DOHH2 (cell line): ENCODE measurements around the gene RARB.

ENCODE experiments used
- H3F3A ChIP-seq: fragments of 200-600 bp; sonication (generic), shearing (Covaris generic); 2 replicates; pipeline ENCODE4 v1.6.0; 2016; ENCODE audit warnings: antibody characterized with exemption, mild to moderate bottlenecking; ENCODE audit not compliant: control insufficient read depth, insufficient read depth
- H3K27ac ChIP-seq: fragments of 200-600 bp; sonication (generic); 2 replicates; pipeline ENCODE4 v1.5.1; 2014; ENCODE audit warnings: low read depth, mild to moderate bottlenecking, low read length, moderate library complexity
- H3K27me3 ChIP-seq: fragments of 200-600 bp; sonication (generic); 2 replicates; pipeline ENCODE4 v1.6.1; 2014; ENCODE audit warnings: mild to moderate bottlenecking, low read length, mixed read lengths; ENCODE audit not compliant: control insufficient read depth
- H3K36me3 ChIP-seq: fragments of 200-600 bp; sonication (generic); 2 replicates; pipeline ENCODE4 v1.6.1; 2014; ENCODE audit warnings: mild to moderate bottlenecking, low read length, moderate library complexity, mixed read lengths; ENCODE audit not compliant: control insufficient read depth
- H3K4me1 ChIP-seq: fragments of 200-600 bp; sonication (generic); 2 replicates; pipeline ENCODE4 v1.6.1; 2014; ENCODE audit warnings: mild to moderate bottlenecking, low read length, mixed read lengths; ENCODE audit not compliant: control insufficient read depth
- H3K4me2 ChIP-seq: fragments of 200-600 bp; sonication (generic); 2 replicates; pipeline ENCODE4 v1.6.0; 2014; ENCODE audit warnings: mild to moderate bottlenecking, low read length, moderate library complexity
- H3K4me3 ChIP-seq: fragments of 200-600 bp; sonication (generic); 2 replicates; pipeline ENCODE4 v1.5.1; 2014; ENCODE audit warnings: mild to moderate bottlenecking, low read length, mixed read lengths
- H3K79me2 ChIP-seq: fragments of 200-600 bp; sonication (generic); 2 replicates; pipeline ENCODE4 v1.6.1; 2014; ENCODE audit warnings: mild to moderate bottlenecking, low read length, mixed read lengths; ENCODE audit not compliant: control insufficient read depth
- H3K9me2 ChIP-seq: fragments of 200-600 bp; sonication (generic); replicated peaks from 2 replicates; pipeline ENCODE4 v1.6.1; 2014; ENCODE audit warnings: mild to moderate bottlenecking, low read length, mixed read lengths; ENCODE audit not compliant: control insufficient read depth
- H3K9me3 ChIP-seq: fragments of 200-600 bp; sonication (generic); 2 replicates; pipeline ENCODE4 v1.6.1; 2014; ENCODE audit warnings: antibody characterized with exemption, low read length, mixed read lengths; ENCODE audit not compliant: control insufficient read depth, insufficient read depth
- H4K20me1 ChIP-seq: fragments of 200-600 bp; sonication (generic); 2 replicates; pipeline ENCODE4 v1.6.0; 2014; ENCODE audit warnings: low read depth, mild to moderate bottlenecking, antibody characterized with exemption, low read length, moderate library complexity; ENCODE audit not compliant: control insufficient read depth, insufficient read depth
- EZH2phosphoT487 ChIP-seq: fragments of 200-600 bp; sonication (generic); IDR thresholded peaks from 2 replicates; pipeline ENCODE4 v1.6.1; 2017; ENCODE audit warnings: borderline replicate concordance, mild to moderate bottlenecking, antibody characterized with exemption, low read length, moderate library complexity, mixed read lengths
- TF ChIP-seq, protein P1 (sequence below): fragments of 200-600 bp; sonication (generic); IDR thresholded peaks from one replicate; pipeline ENCODE4 v1.5.1; 2014; ENCODE audit warnings: antibody characterized with exemption, mild to moderate bottlenecking, low read depth, low read length; ENCODE audit not compliant: poor library complexity, severe bottlenecking

RARB gene

DNA sequence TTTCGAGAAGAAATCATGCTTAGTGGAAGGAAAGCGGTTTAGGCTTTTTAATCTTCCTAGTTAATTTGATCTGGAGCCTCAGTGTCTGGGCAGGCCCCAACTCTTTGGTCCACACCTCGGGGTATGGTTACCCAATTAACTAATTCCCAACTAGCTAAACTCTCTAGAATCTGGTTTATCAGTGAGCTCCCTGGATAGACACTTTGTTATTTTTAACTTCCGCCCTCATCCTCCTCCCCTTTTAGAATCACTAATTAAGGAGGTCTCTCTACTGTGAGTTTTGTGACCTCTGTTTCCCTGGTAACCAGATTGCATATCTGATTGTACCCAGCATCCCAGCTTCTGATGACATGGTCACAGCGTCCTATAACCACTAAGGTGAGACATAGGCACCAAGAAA is 112.2 kb downstream of the RARB start:
- Histone ChIP-seq H3K79me2 (no peaks in the 10 kb centered on the region), H3K27ac (no peak overlapping the region), H3K36me3 (no peaks in the 10 kb centered on the region), H3K9me2 (no peaks in the 10 kb centered on the region; the same call in 1 of the 2 replicates), H3K27me3 (0 out of 2 replicates have a peak, but pooled peaks cover 3% of the 10 kb centered on the region), H3K4me2 (no peak overlapping the region), H3F3A (no peaks in the 10 kb centered on the region), H3K4me1 (no peaks in the 10 kb centered on the region), H3K4me3 (no peak overlapping the region), H4K20me1 (no peaks in the 10 kb centered on the region), H3K9me3 (no peaks in the 10 kb centered on the region)
- TF ChIP-seq, protein P1, sequence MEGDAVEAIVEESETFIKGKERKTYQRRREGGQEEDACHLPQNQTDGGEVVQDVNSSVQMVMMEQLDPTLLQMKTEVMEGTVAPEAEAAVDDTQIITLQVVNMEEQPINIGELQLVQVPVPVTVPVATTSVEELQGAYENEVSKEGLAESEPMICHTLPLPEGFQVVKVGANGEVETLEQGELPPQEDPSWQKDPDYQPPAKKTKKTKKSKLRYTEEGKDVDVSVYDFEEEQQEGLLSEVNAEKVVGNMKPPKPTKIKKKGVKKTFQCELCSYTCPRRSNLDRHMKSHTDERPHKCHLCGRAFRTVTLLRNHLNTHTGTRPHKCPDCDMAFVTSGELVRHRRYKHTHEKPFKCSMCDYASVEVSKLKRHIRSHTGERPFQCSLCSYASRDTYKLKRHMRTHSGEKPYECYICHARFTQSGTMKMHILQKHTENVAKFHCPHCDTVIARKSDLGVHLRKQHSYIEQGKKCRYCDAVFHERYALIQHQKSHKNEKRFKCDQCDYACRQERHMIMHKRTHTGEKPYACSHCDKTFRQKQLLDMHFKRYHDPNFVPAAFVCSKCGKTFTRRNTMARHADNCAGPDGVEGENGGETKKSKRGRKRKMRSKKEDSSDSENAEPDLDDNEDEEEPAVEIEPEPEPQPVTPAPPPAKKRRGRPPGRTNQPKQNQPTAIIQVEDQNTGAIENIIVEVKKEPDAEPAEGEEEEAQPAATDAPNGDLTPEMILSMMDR = no peak
- TF ChIP-seq EZH2phosphoT487 = no peak

DNA sequence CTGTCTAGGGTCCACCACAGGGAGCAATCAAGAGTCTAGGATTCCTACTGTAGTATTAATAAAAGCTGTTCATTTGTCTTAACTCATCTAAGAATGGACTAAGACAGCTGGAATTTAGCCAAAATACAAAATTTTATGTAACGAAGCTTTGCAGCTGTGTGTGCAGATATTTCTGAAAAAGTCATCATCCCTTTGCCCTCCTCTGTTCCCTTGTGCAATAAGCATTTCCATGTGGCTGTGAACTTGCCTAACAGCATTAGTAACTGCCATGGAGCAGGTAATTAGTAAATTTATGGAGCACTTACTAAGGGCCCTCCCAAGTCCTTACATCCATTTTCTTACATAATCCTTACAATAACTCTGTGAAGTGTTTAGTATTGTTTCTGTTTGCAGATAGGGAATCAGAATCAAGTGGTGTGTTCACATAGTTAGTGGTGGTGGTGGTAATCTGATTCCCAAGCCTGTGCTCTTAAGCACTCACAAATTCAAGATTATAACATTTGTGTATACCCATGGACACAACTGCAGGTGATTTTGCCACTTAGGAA is 114.5 kb downstream of the RARB start:
- Histone ChIP-seq H3F3A (no peaks in the 10 kb centered on the region), H3K9me3 (no peaks in the 10 kb centered on the region), H3K4me2 (no peak overlapping the region), H3K9me2 (no peaks in the 10 kb centered on the region), H4K20me1 (no peaks in the 10 kb centered on the region), H3K27ac (no peak overlapping the region), H3K4me3 (no peak overlapping the region), H3K4me1 (no peaks in the 10 kb centered on the region), H3K36me3 (no peaks in the 10 kb centered on the region), H3K27me3 (0 out of 2 replicates have a peak, but pooled peaks cover 3% of the 10 kb centered on the region), H3K79me2 (no peaks in the 10 kb centered on the region)
- no peak for TF ChIP-seq EZH2phosphoT487
- TF ChIP-seq, protein P1 = no peak

GRCh38 chr3:25547103-25547502 is 119.0 kb downstream of the RARB start:
- H3K79me2 ChIP-seq = no peaks in the 10 kb centered on the region
- no peaks in the 10 kb centered on the region for H3F3A ChIP-seq
- H3K4me2 ChIP-seq = no peak overlapping the region
- no peak overlapping the region for H3K4me3 ChIP-seq
- no peaks in the 10 kb centered on the region for H3K27me3 ChIP-seq
- H3K4me1 ChIP-seq = no peaks in the 10 kb centered on the region
- no peak for TF ChIP-seq EZH2phosphoT487
- TF ChIP-seq, protein P1 = no peak
- no peaks in the 10 kb centered on the region for H4K20me1 ChIP-seq
- H3K36me3 ChIP-seq = no peaks in the 10 kb centered on the region
- no peak overlapping the region for H3K27ac ChIP-seq
- H3K9me2 ChIP-seq = no peaks in the 10 kb centered on the region
- H3K9me3 ChIP-seq = no peaks in the 10 kb centered on the region
